ENCODE results near the gene HSBP1.
A peak's percentile ranks its signal among the peaks of the same experiment; 100 is the strongest.

HSBP1 gene

GRCh38 chr16:83838151-83838550, 30.4 kb downstream of the HSBP1 start:
- no peak overlapping the region for H3K14ac ChIP-seq (ENCODE audit: low read length)
- H4K8ac ChIP-seq (ENCODE audit: low read depth, low read length), result no peak overlapping the region
- H2BK120ac ChIP-seq (ENCODE audit: low read depth, low read length), result no peak overlapping the region
- no peak overlapping the region for H3K27ac ChIP-seq (replicated peaks; ENCODE audit: low read length)
- DNase-seq (ENCODE audit: low spot score), result no peak
- H3K79me1 ChIP-seq (ENCODE audit: low read depth, low read length), result no peaks in the 10 kb centered on the region
- no peak overlapping the region for H2AK5ac ChIP-seq (ENCODE audit: low read depth, low read length)
- no peak overlapping the region for H3K4ac ChIP-seq (ENCODE audit: low read length)
- H3K9ac ChIP-seq (ENCODE audit: low read depth, low read length, poor library complexity), result no peak overlapping the region
- no peaks in the 10 kb centered on the region for H3K36me3 ChIP-seq (replicated peaks in 1 of 2; ENCODE audit: control insufficient read depth in 2 of 2, insufficient read depth in 2 of 2, low read length in 2 of 2)
- no peak overlapping the region for H2BK12ac ChIP-seq (ENCODE audit: low read length)
- no peak overlapping the region for H2BK5ac ChIP-seq (ENCODE audit: low read length)
- H3K4me2 ChIP-seq (ENCODE audit: insufficient read depth, low read length, poor library complexity, severe bottlenecking), result no peak overlapping the region
- H3K4me3 ChIP-seq (ENCODE audit: low read length in 2 of 2), result no peak overlapping the region
- no CpG with 5 or more reads among the region's 4 CpGs for WGBS, 2 donors (ENCODE audit: extremely low coverage in 2 of 2, insufficient read length in 2 of 2, insufficient replicate concordance in 1 of 2)
- no peak overlapping the region for H3K23ac ChIP-seq (ENCODE audit: low read depth, low read length, poor library complexity)
- H2BK15ac ChIP-seq (ENCODE audit: low read length), result no peak overlapping the region
- H3K9me3 ChIP-seq (replicated peaks in 1 of 2; ENCODE audit: control insufficient read depth in 2 of 2, insufficient read depth in 1 of 2, low read depth in 1 of 2, low read length in 2 of 2), result peaks cover 2 to 10% of the 10 kb centered on the region in 2 donors
- no peak overlapping the region for H2AFZ ChIP-seq (ENCODE audit: low read length)
- no peaks in the 10 kb centered on the region for H3K27me3 ChIP-seq (ENCODE audit: control insufficient read depth in 3 of 3, insufficient read depth in 3 of 3, low read depth in 1 of 3, low read length in 3 of 3)
- no peak overlapping the region for H3K18ac ChIP-seq (ENCODE audit: low read length)
- H3K4me1 ChIP-seq (ENCODE audit: control insufficient read depth in 2 of 2, insufficient read depth in 1 of 2, low read depth in 1 of 2, low read length in 2 of 2), result peaks cover 4 to 14% of the 10 kb centered on the region in 2 donors
- H4K91ac ChIP-seq (ENCODE audit: low read depth, low read length, poor library complexity), result no peak overlapping the region

- no CpG with 5 or more reads among the region's 3 CpGs for WGBS, 2 donors (ENCODE audit: extremely low coverage in 2 of 2, insufficient read length in 2 of 2, insufficient replicate concordance in 1 of 2)
- no peak overlapping the region for H3K4me3 ChIP-seq (ENCODE audit: low read length in 2 of 2)
- H3K27me3 ChIP-seq (ENCODE audit: control insufficient read depth in 3 of 3, insufficient read depth in 3 of 3, low read depth in 1 of 3, low read length in 3 of 3), result no peaks in the 10 kb centered on the region
- H3K27ac ChIP-seq (replicated peaks; ENCODE audit: low read length), result no peak overlapping the region
- no peak overlapping the region for H2BK15ac ChIP-seq (ENCODE audit: low read length)
- H3K14ac ChIP-seq (ENCODE audit: low read length), result no peak overlapping the region
- H3K9me3 ChIP-seq (replicated peaks in 1 of 2; ENCODE audit: control insufficient read depth in 2 of 2, insufficient read depth in 1 of 2, low read depth in 1 of 2, low read length in 2 of 2), result peaks cover 2 to 5% of the 10 kb centered on the region in 2 donors
- H4K8ac ChIP-seq (ENCODE audit: low read depth, low read length), result no peak overlapping the region
- peaks cover 7 to 22% of the 10 kb centered on the region in 2 donors for H3K4me1 ChIP-seq (ENCODE audit: control insufficient read depth in 2 of 2, insufficient read depth in 1 of 2, low read depth in 1 of 2, low read length in 2 of 2)
- no peak overlapping the region for H2AFZ ChIP-seq (ENCODE audit: low read length)
- no peak overlapping the region for H3K4ac ChIP-seq (ENCODE audit: low read length)
- no peak overlapping the region for H2BK120ac ChIP-seq (ENCODE audit: low read depth, low read length)
- H2BK12ac ChIP-seq (ENCODE audit: low read length), result no peak overlapping the region
- no peak overlapping the region for H3K4me2 ChIP-seq (ENCODE audit: insufficient read depth, low read length, poor library complexity, severe bottlenecking)
- no peak overlapping the region for H2BK5ac ChIP-seq (ENCODE audit: low read length)
- H3K9ac ChIP-seq (ENCODE audit: low read depth, low read length, poor library complexity), result no peak overlapping the region
- H2AK5ac ChIP-seq (ENCODE audit: low read depth, low read length), result no peak overlapping the region
- H4K91ac ChIP-seq (ENCODE audit: low read depth, low read length, poor library complexity), result no peak overlapping the region
- H3K36me3 ChIP-seq (replicated peaks in 1 of 2; ENCODE audit: control insufficient read depth in 2 of 2, insufficient read depth in 2 of 2, low read length in 2 of 2), result no peaks in the 10 kb centered on the region
- no peak overlapping the region for H3K18ac ChIP-seq (ENCODE audit: low read length)
- H3K79me1 ChIP-seq (ENCODE audit: low read depth, low read length), result no peaks in the 10 kb centered on the region
- DNase-seq (ENCODE audit: low spot score), result no peak
- H3K23ac ChIP-seq (ENCODE audit: low read depth, low read length, poor library complexity), result no peak overlapping the region
Measured at GRCh38 chr16:83839561-83839960, 31.8 kb downstream of the HSBP1 start.

- Histone ChIP-seq H3K14ac (ENCODE audit: low read length) (no peak overlapping the region), H3K4me2 (ENCODE audit: insufficient read depth, low read length, poor library complexity, severe bottlenecking) (no peak overlapping the region), H3K36me3 (replicated peaks in 1 of 2; ENCODE audit: control insufficient read depth in 2 of 2, insufficient read depth in 2 of 2, low read length in 2 of 2) (no peaks in the 10 kb centered on the region), H2BK15ac (ENCODE audit: low read length) (no peak overlapping the region), H3K27ac (replicated peaks; ENCODE audit: low read length) (no peak overlapping the region), H3K18ac (ENCODE audit: low read length) (no peak overlapping the region), H2AK5ac (ENCODE audit: low read depth, low read length) (no peak overlapping the region), H4K8ac (ENCODE audit: low read depth, low read length) (no peak overlapping the region), H2BK12ac (ENCODE audit: low read length) (no peak overlapping the region), H3K79me1 (ENCODE audit: low read depth, low read length) (no peaks in the 10 kb centered on the region), H3K9me3 (replicated peaks in 1 of 2; ENCODE audit: control insufficient read depth in 2 of 2, insufficient read depth in 1 of 2, low read depth in 1 of 2, low read length in 2 of 2) (peaks cover 2 to 5% of the 10 kb centered on the region in 2 donors), H2AFZ (ENCODE audit: low read length) (peak overlapping the region; percentile 65), H2BK120ac (ENCODE audit: low read depth, low read length) (no peak overlapping the region), H2BK5ac (ENCODE audit: low read length) (no peak overlapping the region), H3K9ac (ENCODE audit: low read depth, low read length, poor library complexity) (no peak overlapping the region), H3K23ac (ENCODE audit: low read depth, low read length, poor library complexity) (no peak overlapping the region), H3K4me3 (ENCODE audit: low read length in 2 of 2) (no peak overlapping the region), H3K27me3 (ENCODE audit: control insufficient read depth in 3 of 3, insufficient read depth in 3 of 3, low read depth in 1 of 3, low read length in 3 of 3) (no peaks in the 10 kb centered on the region), H3K4ac (ENCODE audit: low read length) (no peak overlapping the region), H4K91ac (ENCODE audit: low read depth, low read length, poor library complexity) (no peak overlapping the region), H3K4me1 (ENCODE audit: control insufficient read depth in 2 of 2, insufficient read depth in 1 of 2, low read depth in 1 of 2, low read length in 2 of 2) (peaks cover 7 to 23% of the 10 kb centered on the region in 2 donors)
- WGBS, 2 donors (ENCODE audit: extremely low coverage in 2 of 2, insufficient read length in 2 of 2, insufficient replicate concordance in 1 of 2), result no CpG with 5 or more reads among the region's 4 CpGs
- DNase-seq (ENCODE audit: low spot score), result no peak
Measured at GRCh38 chr16:83840060-83840617, 32.4 kb downstream of the HSBP1 start.

- DNase-seq (ENCODE audit: low spot score), result no peak
Measured at GRCh38 chr16:83842291-83842690, 34.5 kb downstream of the HSBP1 start.

More at GRCh38 chr16:83842291-83842690, 34.5 kb downstream of the HSBP1 start:
- Histone ChIP-seq H2BK5ac (ENCODE audit: low read length) (no peak overlapping the region), H3K9me3 (replicated peaks in 1 of 2; ENCODE audit: control insufficient read depth in 2 of 2, insufficient read depth in 1 of 2, low read depth in 1 of 2, low read length in 2 of 2) (peaks cover 2 to 5% of the 10 kb centered on the region in 2 donors), H3K27me3 (ENCODE audit: control insufficient read depth in 3 of 3, insufficient read depth in 3 of 3, low read depth in 1 of 3, low read length in 3 of 3) (no peaks in the 10 kb centered on the region), H4K91ac (ENCODE audit: low read depth, low read length, poor library complexity) (no peak overlapping the region), H4K8ac (ENCODE audit: low read depth, low read length) (no peak overlapping the region), H3K4me2 (ENCODE audit: insufficient read depth, low read length, poor library complexity, severe bottlenecking) (no peak overlapping the region), H3K79me1 (ENCODE audit: low read depth, low read length) (no peaks in the 10 kb centered on the region), H3K18ac (ENCODE audit: low read length) (no peak overlapping the region), H3K4ac (ENCODE audit: low read length) (no peak overlapping the region), H2AFZ (ENCODE audit: low read length) (peak overlapping the region; percentile 39), H3K23ac (ENCODE audit: low read depth, low read length, poor library complexity) (no peak overlapping the region), H3K4me3 (ENCODE audit: low read length in 2 of 2) (no peak overlapping the region), H3K9ac (ENCODE audit: low read depth, low read length, poor library complexity) (no peak overlapping the region), H2BK12ac (ENCODE audit: low read length) (no peak overlapping the region), H3K14ac (ENCODE audit: low read length) (no peak overlapping the region), H3K27ac (replicated peaks; ENCODE audit: low read length) (no peak overlapping the region), H2AK5ac (ENCODE audit: low read depth, low read length) (no peak overlapping the region), H2BK120ac (ENCODE audit: low read depth, low read length) (no peak overlapping the region), H3K36me3 (replicated peaks in 1 of 2; ENCODE audit: control insufficient read depth in 2 of 2, insufficient read depth in 2 of 2, low read length in 2 of 2) (no peaks in the 10 kb centered on the region), H2BK15ac (ENCODE audit: low read length) (no peak overlapping the region), H3K4me1 (ENCODE audit: control insufficient read depth in 2 of 2, insufficient read depth in 1 of 2, low read depth in 1 of 2, low read length in 2 of 2) (peaks cover 7 to 23% of the 10 kb centered on the region in 2 donors)
- WGBS, 2 donors (ENCODE audit: extremely low coverage in 2 of 2, insufficient read length in 2 of 2, insufficient replicate concordance in 1 of 2), result no CpG with 5 or more reads among the region's 7 CpGs
